SU-DHL-6 (cell line): ENCODE measurements around the gene FAM20C.

Experiments
- CTCF ChIP-seq: fragments of 200-600 bp; sonication (generic); IDR thresholded peaks from one replicate; pipeline ENCODE4 v1.5.1; 2017; ENCODE audit warnings: antibody characterized with exemption, mild to moderate bottlenecking, low read length, moderate library complexity; ENCODE audit not compliant: insufficient read depth, poor library complexity, severe bottlenecking
- EZH2phosphoT487 ChIP-seq: fragments of 200-600 bp; sonication (generic), shearing (Covaris generic); conservative IDR thresholded peaks from 2 replicates; pipeline ENCODE4 v1.6.1; 2018; ENCODE audit warnings: mild to moderate bottlenecking, antibody characterized with exemption, low read length, moderate library complexity, mixed read lengths

- TF ChIP-seq CTCF = no peak
- TF ChIP-seq EZH2phosphoT487 = no peak
Measured at GRCh38 chr7:277228-277627, 84.9 kb downstream of the FAM20C start.
